K562 (cell line): ENCODE data around the gene COX4I2.

Source experiments
- CTCF ChIP-seq, 3 experiments: IDR thresholded peaks in 2 of 3; conservative IDR thresholded peaks in 1 of 3; 2 replicates each; pipeline ENCODE4 v1.5.1; 2011 to 2012; ENCODE audit warnings: low read length in 3 of 3, mild to moderate bottlenecking in 3 of 3, control low read depth in 2 of 3, improper control_type of control experiment in 1 of 3, inconsistent platforms in 1 of 3, low read depth in 1 of 3, mixed read lengths in 1 of 3, moderate library complexity in 1 of 3; ENCODE audit not compliant: insufficient read depth in 2 of 3
- EGR1 ChIP-seq: fragments of 450-650 bp; conservative IDR thresholded peaks from 2 replicates; pipeline ENCODE4 v1.6.1; 2017; ENCODE audit warnings: mild to moderate bottlenecking
- FIP1L1 ChIP-seq: fragments of 200-400 bp; formaldehyde crosslinking; IDR thresholded peaks from 2 replicates; pipeline ENCODE4 v1.6.1; 2018; ENCODE audit warnings: mild to moderate bottlenecking, low read depth, low read length; ENCODE audit not compliant: poor library complexity, severe bottlenecking
- FOXA3 ChIP-seq, 2 experiments: fragments of 450-650 bp in 1 of 2; sonication (generic) in 1 of 2; formaldehyde crosslinking; IDR thresholded peaks in 1 of 2; conservative IDR thresholded peaks in 1 of 2; 2 replicates each; pipeline versions ENCODE4 v1.4.0 to v1.8.0; 2020 to 2022; ENCODE audit warnings: mild to moderate bottlenecking in 2 of 2, missing genetic modification reagents in 1 of 2
- GTF2B ChIP-seq: IDR thresholded peaks from 2 replicates; pipeline ENCODE4 v1.6.1; 2011; ENCODE audit not compliant: insufficient read length; ENCODE audit errors: extremely low read depth
- HCFC1 ChIP-seq: IDR thresholded peaks from 2 replicates; pipeline ENCODE4 v1.6.1; 2012; ENCODE audit warnings: low read depth, low read length, improper control_type of control experiment
- HDAC2 ChIP-seq: fragments of 450-650 bp; IDR thresholded peaks from 2 replicates; pipeline ENCODE4 v1.6.1; 2016; ENCODE audit warnings: mild to moderate bottlenecking
- ILK ChIP-seq: fragments of 450-650 bp; IDR thresholded peaks from 2 replicates; pipeline ENCODE4 v1.6.1; 2016; ENCODE audit warnings: missing genetic modification characterization, low read depth, mild to moderate bottlenecking, missing compliant biosample characterization, moderate library complexity, borderline replicate concordance
- POLR2A ChIP-seq: fragments of 450-650 bp; conservative IDR thresholded peaks from 2 replicates; pipeline ENCODE4 v1.6.1; 2016
- ZFP1 ChIP-seq: fragments of 450-650 bp; formaldehyde crosslinking; IDR thresholded peaks from 2 replicates; pipeline ENCODE4 v1.4.0; 2020; ENCODE audit warnings: mild to moderate bottlenecking, mixed read lengths
- ZNF398 ChIP-seq: fragments of 250-450 bp; sonication (Bioruptor Pico); IDR thresholded peaks from 2 replicates; pipeline ENCODE4 v1.8.0; 2021; ENCODE audit warnings: moderate library complexity, mild to moderate bottlenecking, inconsistent platforms
- ZNF449 ChIP-seq: fragments of 250-450 bp; sonication (Bioruptor Pico); IDR thresholded peaks from 2 replicates; pipeline ENCODE4 v1.8.0; 2022; ENCODE audit warnings: moderate library complexity, mild to moderate bottlenecking, inconsistent platforms
- ZNF512 ChIP-seq: IDR thresholded peaks from 2 replicates; pipeline ENCODE4 v1.6.1; 2016; ENCODE audit warnings: missing genetic modification characterization, missing compliant biosample characterization
- ZNF740 ChIP-seq, 3 experiments: fragments of 200-800 bp in 1 of 3; sonication (Bioruptor generic) in 1 of 3; sonication (generic) in 1 of 3; formaldehyde crosslinking in 1 of 3; IDR thresholded peaks; 2 replicates each; pipeline versions ENCODE4 v1.6.1 to v1.8.0; 2016 to 2022; ENCODE audit warnings: mild to moderate bottlenecking in 2 of 3, missing compliant biosample characterization in 2 of 3, missing genetic modification characterization in 2 of 3, missing genetic modification reagents in 1 of 3

GRCh38 chr20:31638317-31638716, 605 bp downstream of the COX4I2 start:
- TF ChIP-seq ILK (tag): no peak
- TF ChIP-seq CTCF (IDR thresholded peaks at IDR 0.05 in 2 of 3, conservative IDR thresholded peaks at IDR 0.05 in 1 of 3; ENCODE audit: insufficient read depth in 2 of 3, low read depth in 1 of 3, low read length in 3 of 3): no peak
- TF ChIP-seq ZNF512 (tag): no peak
- no peak for TF ChIP-seq HCFC1
- no peak for TF ChIP-seq ZNF398 (CRISPR knock-in tag)
- TF ChIP-seq HDAC2: no peak
- TF ChIP-seq ZNF449 (CRISPR knock-in tag): no peak
- TF ChIP-seq FOXA3 (CRISPR knock-in tag; conservative IDR thresholded peaks at IDR 0.05 in 1 of 2, IDR thresholded peaks at IDR 0.05 in 1 of 2): no peak
- TF ChIP-seq GTF2B: no peak
- TF ChIP-seq FIP1L1: no peak
- TF ChIP-seq ZNF740 (CRISPR knock-in tag; IDR thresholded peaks at IDR 0.05): no peak
- TF ChIP-seq ZNF740 (tag; IDR thresholded peaks at IDR 0.05): no peak
- no peak for TF ChIP-seq POLR2A
- no peak for TF ChIP-seq ZFP1
- no peak for TF ChIP-seq EGR1
